Keratinocyte (primary cell): ENCODE results near the gene P4HB. TPM values are rescaled to one million over a fixed set of nuclear protein-coding genes. Genes with fewer than 3 reads are reported as not detected.

Source experiments
- DNase-seq: peaks from one replicate; pipeline ENCODE4 v3.0.0-alpha.2; 2011; ENCODE audit warnings: low read depth, missing footprints, low spot score
- FAIRE-seq: peaks from 2 replicates; lab custom pipeline; 2011; peaks lifted over from hg19 to GRCh38; lab: Jason Lieb, UNC
- H2AFZ ChIP-seq: 2 replicates; pipeline ENCODE4 v1.6.0; 2012; ENCODE audit warnings: low read length, control low read depth, inconsistent platforms; ENCODE audit not compliant: control insufficient read depth
- H3K27ac ChIP-seq: 2 replicates; pipeline ENCODE4 v1.5.1; 2011; ENCODE audit warnings: low read length; ENCODE audit not compliant: control insufficient read depth, insufficient read depth
- H3K27me3 ChIP-seq: 3 replicates; pipeline ENCODE4 v1.6.0; 2011; ENCODE audit warnings: low read length; ENCODE audit not compliant: control insufficient read depth, insufficient read depth; ENCODE audit errors: extremely low read depth
- H3K36me3 ChIP-seq, 2 experiments: 2 replicates in 1 of 2; 3 replicates in 1 of 2; pipeline ENCODE4 v1.5.1; 2011; ENCODE audit warnings: low read length in 2 of 2, mild to moderate bottlenecking in 1 of 2; ENCODE audit not compliant: control insufficient read depth in 2 of 2, insufficient read depth in 2 of 2; ENCODE audit errors: extremely low read depth in 1 of 2
- H3K4me1 ChIP-seq: 3 replicates; pipeline ENCODE4 v1.5.1; 2011; ENCODE audit warnings: low read length; ENCODE audit not compliant: control insufficient read depth, insufficient read depth; ENCODE audit errors: extremely low read depth
- H3K4me2 ChIP-seq: 3 replicates; pipeline ENCODE4 v1.6.0; 2011; ENCODE audit warnings: low read depth, low read length; ENCODE audit not compliant: control insufficient read depth, insufficient read depth; ENCODE audit errors: extremely low read depth
- H3K4me3 ChIP-seq, 3 experiments: fragments of 200-600 bp in 1 of 3; sonication (generic) in 1 of 3; 2 replicates in 2 of 3; 3 replicates in 1 of 3; pipeline ENCODE4 v1.5.1; 2011 to 2016; ENCODE audit warnings: low read length in 3 of 3, mild to moderate bottlenecking in 3 of 3, control low read depth in 2 of 3, inconsistent platforms in 1 of 3, low read depth in 1 of 3, mixed read lengths in 1 of 3, mixed run types in 1 of 3, moderate library complexity in 1 of 3; ENCODE audit not compliant: control insufficient read depth in 2 of 3, insufficient read depth in 2 of 3; ENCODE audit errors: extremely low read depth in 1 of 3
- H3K79me2 ChIP-seq: 2 replicates; pipeline ENCODE4 v1.6.0; 2012; ENCODE audit warnings: low read length; ENCODE audit not compliant: control insufficient read depth, insufficient read depth
- H3K9ac ChIP-seq: 3 replicates; pipeline ENCODE4 v1.6.0; 2011; ENCODE audit warnings: low read length; ENCODE audit not compliant: control insufficient read depth, insufficient read depth; ENCODE audit errors: extremely low read depth
- H3K9me1 ChIP-seq: 3 replicates; pipeline ENCODE4 v1.6.0; 2011; ENCODE audit warnings: low read length; ENCODE audit not compliant: control insufficient read depth, insufficient read depth; ENCODE audit errors: extremely low read depth
- H3K9me3 ChIP-seq: 2 replicates; pipeline ENCODE4 v1.5.1; 2012; ENCODE audit warnings: low read depth, low read length; ENCODE audit not compliant: control insufficient read depth
- H4K20me1 ChIP-seq: 3 replicates; pipeline ENCODE4 v1.6.0; 2011; ENCODE audit warnings: low read length; ENCODE audit not compliant: control insufficient read depth, insufficient read depth; ENCODE audit errors: extremely low read depth
- EZH2 ChIP-seq: IDR thresholded peaks from one replicate; pipeline ENCODE4 v1.6.1; 2012; ENCODE audit warnings: inconsistent platforms, mild to moderate bottlenecking, low read length, moderate library complexity
- dilution Hi-C: fragments of 300-500 bp; cut with MboI; formaldehyde crosslinking; loops from one replicate; pipeline ENCODE4 v1.7.0; 2020; ENCODE audit warnings: low sequenced_read_pairs; ENCODE audit not compliant: extremely low pct_ligation_motif_present
- polyA plus RNA-seq, 5 experiments: library from polyadenylated mRNA; depleted of rRNA in 3 of 5; stranded (reverse) in 3 of 5; stranded (forward) in 1 of 5; unstranded in 1 of 5; fragments of >200 nt; gene quantifications; 1 replicate in 1 of 5; 2 replicates in 3 of 5; 3 replicates in 1 of 5; pipeline versions ENCODE4 v1.2.1 to v1.2.3, GENCODE V29; 2011 to 2012; ENCODE audit warnings: missing spikeins in 2 of 5, low read depth in 1 of 5, low replicate concordance in 1 of 5
- TF ChIP-seq, protein P1 (sequence below), 3 experiments: IDR thresholded peaks in 1 of 3; conservative IDR thresholded peaks in 1 of 3; optimal IDR thresholded peaks in 1 of 3; 2 replicates in 2 of 3; 3 replicates in 1 of 3; pipeline versions ENCODE3 to v1.5.1; 2011; ENCODE audit warnings: low read length in 3 of 3, mild to moderate bottlenecking in 3 of 3, moderate library complexity in 2 of 3, control low read depth in 1 of 3, inconsistent platforms in 1 of 3; ENCODE audit not compliant: insufficient read depth in 2 of 3; ENCODE audit errors: extremely low read depth in 1 of 3

Gene P4HB
- polyA plus RNA-seq, 1 donor (not counting 4 experiments of a cell fraction or from before 2014, with no cell fraction given): 149 TPM

DNA sequence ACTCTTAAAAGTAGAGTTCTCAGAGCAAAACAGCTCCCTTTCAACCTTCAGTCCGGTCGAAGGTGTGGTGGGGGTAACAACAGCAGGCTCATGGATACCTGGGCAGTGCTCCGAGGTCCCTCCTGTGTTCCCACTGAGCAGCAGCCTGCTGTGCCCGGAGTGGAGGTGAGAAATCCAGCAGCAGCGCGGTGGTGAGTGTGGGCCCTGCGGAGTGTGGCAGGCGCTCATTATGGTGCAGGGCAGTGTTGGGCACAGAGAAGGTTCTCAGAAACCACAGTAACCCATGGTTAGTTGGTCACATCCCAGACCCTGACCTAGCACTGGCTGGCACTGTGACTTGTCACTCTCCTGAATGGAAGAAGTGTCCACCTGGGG is 5.0 kb upstream of the P4HB start:
- Histone ChIP-seq H2AFZ (no peak overlapping the region), H3K4me3 (no peak overlapping the region), H3K4me1 (peaks cover 40% of the 10 kb centered on the region), H3K9me3 (no peaks in the 10 kb centered on the region), H4K20me1 (peaks cover 19% of the 10 kb centered on the region), H3K79me2 (peaks cover 53% of the 10 kb centered on the region), H3K9me1 (peaks cover 7% of the 10 kb centered on the region), H3K27ac (no peak overlapping the region), H3K27me3 (no peaks in the 10 kb centered on the region), H3K4me2 (no peak overlapping the region), H3K36me3 (peaks cover 21 to 38% of the 10 kb centered on the region in 2 experiments), H3K9ac (no peak overlapping the region)
- TF ChIP-seq EZH2: no peak
- dilution Hi-C loops: no loop called here
- no peak for DNase-seq
- no peak for FAIRE-seq

DNA sequence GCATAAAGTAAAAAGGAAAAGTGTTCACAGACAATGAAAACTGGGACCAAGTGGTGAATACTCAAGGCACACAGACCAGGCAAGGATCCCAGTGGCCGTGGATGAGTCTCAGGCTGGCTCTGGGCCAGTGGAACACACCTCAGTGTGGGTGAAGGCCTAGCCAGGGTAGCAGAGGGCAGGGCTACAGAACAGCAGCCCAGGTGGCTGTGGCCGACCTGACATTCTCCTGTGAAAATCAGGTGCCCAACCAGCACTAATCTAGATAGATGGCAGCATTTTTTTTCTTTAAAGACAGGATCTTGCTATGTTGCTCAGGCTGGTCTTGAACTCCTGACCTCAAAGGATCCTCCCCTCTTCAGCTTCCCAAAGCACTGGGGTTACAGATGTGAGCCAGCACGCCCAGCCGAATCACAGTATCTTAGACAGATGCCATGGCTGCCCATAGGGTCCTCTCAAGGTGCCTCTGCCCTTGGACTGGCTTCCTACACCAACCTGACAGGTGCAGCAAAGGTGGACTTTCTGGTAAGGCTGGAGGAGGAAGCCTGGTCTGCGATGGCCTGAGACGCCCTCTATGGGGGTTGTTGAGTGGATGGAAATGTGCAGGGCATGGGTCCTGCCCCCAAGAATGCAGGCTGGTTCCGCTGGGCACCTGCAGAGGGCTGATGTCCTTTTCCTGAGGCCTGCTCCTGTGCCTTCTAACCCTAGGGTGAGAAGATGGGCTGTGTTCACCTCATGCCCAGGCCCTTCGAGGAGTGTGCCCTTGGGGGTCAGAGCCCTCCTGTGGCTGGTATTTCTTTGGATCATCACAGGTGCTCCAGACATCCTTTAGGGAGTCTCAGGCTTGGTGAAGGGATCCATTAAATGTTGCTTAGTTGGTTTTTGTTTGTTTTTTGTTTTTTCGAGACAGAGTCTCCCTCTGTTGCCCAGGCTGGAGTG is 3.8 kb upstream of the P4HB start:
- H3K27me3 ChIP-seq: no peaks in the 10 kb centered on the region
- no peak overlapping the region for H3K27ac ChIP-seq
- H3K4me2 ChIP-seq: no peak overlapping the region
- no peaks in the 10 kb centered on the region for H3K9me3 ChIP-seq
- peaks cover 7% of the 10 kb centered on the region for H3K9me1 ChIP-seq
- FAIRE-seq: no peak
- TF ChIP-seq, protein P1, sequence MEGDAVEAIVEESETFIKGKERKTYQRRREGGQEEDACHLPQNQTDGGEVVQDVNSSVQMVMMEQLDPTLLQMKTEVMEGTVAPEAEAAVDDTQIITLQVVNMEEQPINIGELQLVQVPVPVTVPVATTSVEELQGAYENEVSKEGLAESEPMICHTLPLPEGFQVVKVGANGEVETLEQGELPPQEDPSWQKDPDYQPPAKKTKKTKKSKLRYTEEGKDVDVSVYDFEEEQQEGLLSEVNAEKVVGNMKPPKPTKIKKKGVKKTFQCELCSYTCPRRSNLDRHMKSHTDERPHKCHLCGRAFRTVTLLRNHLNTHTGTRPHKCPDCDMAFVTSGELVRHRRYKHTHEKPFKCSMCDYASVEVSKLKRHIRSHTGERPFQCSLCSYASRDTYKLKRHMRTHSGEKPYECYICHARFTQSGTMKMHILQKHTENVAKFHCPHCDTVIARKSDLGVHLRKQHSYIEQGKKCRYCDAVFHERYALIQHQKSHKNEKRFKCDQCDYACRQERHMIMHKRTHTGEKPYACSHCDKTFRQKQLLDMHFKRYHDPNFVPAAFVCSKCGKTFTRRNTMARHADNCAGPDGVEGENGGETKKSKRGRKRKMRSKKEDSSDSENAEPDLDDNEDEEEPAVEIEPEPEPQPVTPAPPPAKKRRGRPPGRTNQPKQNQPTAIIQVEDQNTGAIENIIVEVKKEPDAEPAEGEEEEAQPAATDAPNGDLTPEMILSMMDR (optimal IDR thresholded peaks at IDR 0.05 in 1 of 3, IDR thresholded peaks at IDR 0.05 in 1 of 3, conservative IDR thresholded peaks at IDR 0.05 in 1 of 3; ENCODE audit: extremely low read depth in 1 of 3, insufficient read depth in 2 of 3, low read length in 3 of 3): no peak
- no peak for TF ChIP-seq EZH2
- H3K4me1 ChIP-seq: peaks cover 36% of the 10 kb centered on the region
- no peak overlapping the region for H3K9ac ChIP-seq
- dilution Hi-C loops: no loop called here
- H2AFZ ChIP-seq: no peak overlapping the region
- peaks cover 26% of the 10 kb centered on the region for H4K20me1 ChIP-seq
- H3K36me3 ChIP-seq: peaks cover 21 to 37% of the 10 kb centered on the region in 2 experiments
- no peak for DNase-seq
- H3K79me2 ChIP-seq: peaks cover 54% of the 10 kb centered on the region
- H3K4me3 ChIP-seq: no peak overlapping the region
